ENCODE measurements around the gene NHLH1. TPM values are rescaled to one million over a fixed set of nuclear protein-coding genes. Genes with fewer than 3 reads are reported as not detected.

NHLH1 gene
- total RNA-seq, 2 experiments from 2014 or later, result 0.63 to 0.68 TPM

DNA sequence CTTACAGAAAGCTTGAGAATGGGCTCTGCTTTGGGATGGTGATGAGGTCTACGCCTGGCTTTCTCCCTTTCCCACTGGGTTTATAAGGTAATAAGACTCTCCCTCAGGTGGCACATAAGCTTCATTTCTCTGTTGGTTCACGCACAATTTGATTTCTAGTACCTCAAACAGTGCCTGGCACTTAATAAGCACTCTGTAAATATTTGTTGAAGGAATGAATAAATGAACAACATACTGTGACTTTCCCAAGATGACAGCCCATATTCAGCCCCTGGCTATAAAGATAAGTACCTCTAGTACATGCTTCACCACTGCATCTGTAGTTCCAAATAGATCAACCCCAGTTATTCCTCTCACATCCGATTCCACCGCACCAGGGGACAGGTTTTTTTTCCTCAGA is 41.6 kb upstream of the NHLH1 start:
- no TSS peak for BruUV-seq (replicated peaks)
- ChIA-PET POLR2A (interaction anchor here (0.7 to 1.1 kb wide), 2 partner anchors 11 to 681 kb away, joined by 3 to 5 read pairs; no protein-coding TSS in a partner anchor), CTCF (ENCODE audit: unreplicated experiment) (no interaction called here)
- Histone ChIP-seq H3K4me1 (ENCODE audit: insufficient read depth, low read length, poor library complexity, severe bottlenecking) (no peaks in the 10 kb centered on the region), H3K9me2 (ENCODE audit: insufficient read depth, low read length) (no peaks in the 10 kb centered on the region), H3K4me3 (ENCODE audit: low read depth, low read length, poor library complexity, severe bottlenecking) (no peak overlapping the region), H3K4me2 (ENCODE audit: low read length) (no peak overlapping the region), H3K79me2 (ENCODE audit: insufficient read depth, low read depth, low read length) (peaks cover 7% of the 10 kb centered on the region; the same call in 1 of the 2 replicates), H2AFZ (ENCODE audit: low read length) (no peak overlapping the region), H3K36me3 (ENCODE audit: insufficient read depth, low read length) (peaks cover 99% of the 10 kb centered on the region), H3K27ac (ENCODE audit: low read depth, low read length, poor library complexity, severe bottlenecking) (no peak overlapping the region), H4K20me1 (ENCODE audit: insufficient read depth, low read length) (no peaks in the 10 kb centered on the region), H3K9me3 (ENCODE audit: low read length) (no peaks in the 10 kb centered on the region)
- intact Hi-C loops (cut with micrococcal nuclease; ENCODE audit: unreplicated experiment), result no loop called here
- DNase-seq (ENCODE audit: low spot score), result no peak
- TF ChIP-seq EZH2phosphoT487 (IDR thresholded peaks at IDR 0.05; ENCODE audit: borderline replicate concordance, low read depth, low read length), result no peak

DNA sequence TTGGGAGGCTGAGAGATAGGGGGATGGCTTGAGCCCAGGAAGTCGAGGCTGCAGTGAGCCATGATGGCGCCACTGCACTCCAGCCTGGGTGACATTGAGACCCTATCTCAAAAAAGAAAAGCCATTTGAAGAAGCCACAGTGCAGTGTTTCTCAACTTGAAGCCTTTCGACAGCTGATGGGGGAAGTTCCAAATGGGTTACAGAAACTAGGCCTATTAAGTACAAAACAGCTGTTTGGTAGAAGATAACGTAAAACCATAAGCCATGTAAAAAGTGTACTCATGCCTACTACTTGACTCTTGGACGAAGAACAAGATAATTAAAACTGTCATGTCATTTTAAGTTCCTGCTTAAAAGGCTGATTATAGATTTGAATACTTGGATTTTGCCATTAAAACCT is 40.5 kb upstream of the NHLH1 start:
- no peak for DNase-seq (ENCODE audit: low spot score)
- Histone ChIP-seq H3K79me2 (ENCODE audit: insufficient read depth, low read depth, low read length) (no peaks in the 10 kb centered on the region), H3K4me2 (ENCODE audit: low read length) (no peak overlapping the region), H3K4me1 (ENCODE audit: insufficient read depth, low read length, poor library complexity, severe bottlenecking) (no peaks in the 10 kb centered on the region), H3K4me3 (ENCODE audit: low read depth, low read length, poor library complexity, severe bottlenecking) (no peak overlapping the region), H3K36me3 (ENCODE audit: insufficient read depth, low read length) (peaks cover 99% of the 10 kb centered on the region), H3K27ac (ENCODE audit: low read depth, low read length, poor library complexity, severe bottlenecking) (no peak overlapping the region), H3K9me3 (ENCODE audit: low read length) (no peaks in the 10 kb centered on the region), H2AFZ (ENCODE audit: low read length) (no peak overlapping the region), H3K9me2 (ENCODE audit: insufficient read depth, low read length) (no peaks in the 10 kb centered on the region), H4K20me1 (ENCODE audit: insufficient read depth, low read length) (no peaks in the 10 kb centered on the region)
- intact Hi-C loops (cut with micrococcal nuclease; ENCODE audit: unreplicated experiment), result no loop called here
- ChIA-PET POLR2A (no interaction called here), CTCF (ENCODE audit: unreplicated experiment) (no interaction called here)
- TF ChIP-seq EZH2phosphoT487 (IDR thresholded peaks at IDR 0.05; ENCODE audit: borderline replicate concordance, low read depth, low read length), result no peak
- TF ChIP-seq, protein P1, sequence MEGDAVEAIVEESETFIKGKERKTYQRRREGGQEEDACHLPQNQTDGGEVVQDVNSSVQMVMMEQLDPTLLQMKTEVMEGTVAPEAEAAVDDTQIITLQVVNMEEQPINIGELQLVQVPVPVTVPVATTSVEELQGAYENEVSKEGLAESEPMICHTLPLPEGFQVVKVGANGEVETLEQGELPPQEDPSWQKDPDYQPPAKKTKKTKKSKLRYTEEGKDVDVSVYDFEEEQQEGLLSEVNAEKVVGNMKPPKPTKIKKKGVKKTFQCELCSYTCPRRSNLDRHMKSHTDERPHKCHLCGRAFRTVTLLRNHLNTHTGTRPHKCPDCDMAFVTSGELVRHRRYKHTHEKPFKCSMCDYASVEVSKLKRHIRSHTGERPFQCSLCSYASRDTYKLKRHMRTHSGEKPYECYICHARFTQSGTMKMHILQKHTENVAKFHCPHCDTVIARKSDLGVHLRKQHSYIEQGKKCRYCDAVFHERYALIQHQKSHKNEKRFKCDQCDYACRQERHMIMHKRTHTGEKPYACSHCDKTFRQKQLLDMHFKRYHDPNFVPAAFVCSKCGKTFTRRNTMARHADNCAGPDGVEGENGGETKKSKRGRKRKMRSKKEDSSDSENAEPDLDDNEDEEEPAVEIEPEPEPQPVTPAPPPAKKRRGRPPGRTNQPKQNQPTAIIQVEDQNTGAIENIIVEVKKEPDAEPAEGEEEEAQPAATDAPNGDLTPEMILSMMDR (conservative IDR thresholded peaks at IDR 0.05; ENCODE audit: low read length), result no peak
- no TSS peak for BruUV-seq (replicated peaks)

DNA sequence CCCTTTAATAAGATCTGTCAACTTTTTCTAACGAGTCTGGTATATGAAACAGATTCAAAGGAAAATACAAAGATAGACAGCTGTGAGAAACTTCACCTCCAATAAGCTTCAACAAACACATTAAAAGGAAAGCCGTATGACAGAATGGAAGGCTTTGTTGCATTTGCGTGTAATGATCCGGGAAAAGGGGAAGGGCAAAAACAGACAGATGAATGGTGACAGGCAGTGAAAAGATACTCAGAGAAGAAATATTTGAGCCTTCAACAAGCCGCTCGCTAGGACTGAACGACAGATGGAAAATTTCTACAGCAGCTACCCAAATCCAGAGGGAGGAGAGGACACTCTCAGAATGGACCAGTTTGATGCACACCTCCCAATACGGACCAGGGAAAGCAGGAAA is 38.7 kb upstream of the NHLH1 start:
- Histone ChIP-seq H4K20me1 (ENCODE audit: insufficient read depth, low read length) (no peaks in the 10 kb centered on the region), H3K9me3 (ENCODE audit: low read length) (no peaks in the 10 kb centered on the region), H3K4me2 (ENCODE audit: low read length) (no peak overlapping the region), H3K27ac (ENCODE audit: low read depth, low read length, poor library complexity, severe bottlenecking) (no peak overlapping the region), H3K4me3 (ENCODE audit: low read depth, low read length, poor library complexity, severe bottlenecking) (no peak overlapping the region), H3K79me2 (ENCODE audit: insufficient read depth, low read depth, low read length) (no peaks in the 10 kb centered on the region), H3K36me3 (ENCODE audit: insufficient read depth, low read length) (peaks cover 99% of the 10 kb centered on the region), H2AFZ (ENCODE audit: low read length) (no peak overlapping the region), H3K9me2 (ENCODE audit: insufficient read depth, low read length) (no peaks in the 10 kb centered on the region), H3K4me1 (ENCODE audit: insufficient read depth, low read length, poor library complexity, severe bottlenecking) (no peaks in the 10 kb centered on the region)
- no peak for DNase-seq (ENCODE audit: low spot score)
- ChIA-PET CTCF (ENCODE audit: unreplicated experiment) (interaction anchor here (1.1 kb wide), 1 partner anchor 36 kb away, joined by 4 read pairs; no protein-coding TSS in a partner anchor), POLR2A (interaction anchor here (0.6 to 2.3 kb wide), 5 partner anchors 15 to 206 kb away, joined by 3 to 6 read pairs (median 3); partner anchors contain the start of genes COPA and NCSTN)
- TF ChIP-seq, protein P1 (conservative IDR thresholded peaks at IDR 0.05; ENCODE audit: low read length), result no peak
- TF ChIP-seq EZH2phosphoT487 (IDR thresholded peaks at IDR 0.05; ENCODE audit: borderline replicate concordance, low read depth, low read length), result no peak
- intact Hi-C loops (cut with micrococcal nuclease; ENCODE audit: unreplicated experiment), result no loop called here
- BruUV-seq (replicated peaks), result no TSS peak

Measured in OCI-LY7 (cell line).